Lung microvascular endothelial cell (primary cell): ENCODE data around the gene ZNF91. TPM values are rescaled to one million over a fixed set of nuclear protein-coding genes. Genes with fewer than 3 reads are reported as not detected.
"Not testable (repeated sequence)": the region's sequence is repeated elsewhere in the genome, so short reads cannot be mapped to it uniquely, and the experiment has no call there.

ENCODE experiments used
- DNase-seq, 2 donors: peaks; one replicate each; pipeline versions ENCODE4 v3.0.0 to v3.0.0-alpha.2; 2010; ENCODE audit warnings: low read depth in 2 of 2
- total RNA-seq: library from RNA; depleted of rRNA; stranded (reverse); fragments of >200 nt; gene quantifications from 2 replicates; pipeline ENCODE4 v1.2.1, GENCODE V29; 2014

ZNF91 gene
- 6.5 and 11.1 TPM in 2 replicates for total RNA-seq

GRCh38 chr19:23395041-23395721 lies at the start of gene ZNF91:
Gene ZNF91, minus strand, starts transcription at chr19:23395471. Its CDS starts 117 bp downstream, at chr19:23395354.
- DNase-seq, result peak; percentile 98

DNA sequence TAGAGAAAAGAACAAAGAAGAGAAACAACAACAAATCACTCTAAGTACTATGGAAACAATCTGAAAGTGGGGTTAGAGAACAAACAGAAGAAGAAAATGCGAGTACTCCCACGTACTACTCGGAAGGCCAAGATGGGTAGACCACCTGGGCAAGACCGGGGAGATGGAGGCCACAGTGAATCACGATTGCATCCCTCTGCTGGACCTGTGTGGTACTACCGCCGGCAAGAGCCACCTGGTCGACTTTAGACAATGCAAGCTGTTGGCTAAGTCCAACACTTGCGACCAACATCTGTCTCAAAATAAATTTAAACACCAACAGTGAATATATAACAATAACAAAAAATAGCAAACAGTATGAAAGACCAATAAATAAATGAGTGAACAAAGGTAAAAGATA lies 45.5 kb upstream of the ZNF91 start:
- DNase-seq, result no peak

DNA sequence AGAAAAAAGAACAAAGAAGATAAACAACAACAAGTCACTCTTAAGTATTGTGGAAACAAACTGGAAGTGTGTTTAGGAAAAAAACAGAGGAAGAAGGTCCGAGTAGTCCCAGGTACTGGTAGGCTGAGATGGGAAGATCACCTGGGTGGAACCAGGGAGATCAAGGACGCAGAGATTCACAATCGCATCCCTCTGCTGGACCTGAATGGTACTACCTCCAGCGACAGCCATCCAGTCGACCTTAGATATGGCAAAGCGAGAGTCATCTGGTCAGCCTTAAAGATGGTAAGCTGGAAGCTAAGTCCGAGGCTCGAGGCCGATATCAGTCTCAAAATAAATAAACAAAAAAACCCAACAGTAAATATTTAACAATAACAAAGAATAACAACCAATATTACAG lies 44.9 kb upstream of the ZNF91 start:
- no peak for DNase-seq

GRCh38 chr19:23439623-23440022 lies 44.4 kb upstream of the ZNF91 start:
- no peak for DNase-seq

DNA sequence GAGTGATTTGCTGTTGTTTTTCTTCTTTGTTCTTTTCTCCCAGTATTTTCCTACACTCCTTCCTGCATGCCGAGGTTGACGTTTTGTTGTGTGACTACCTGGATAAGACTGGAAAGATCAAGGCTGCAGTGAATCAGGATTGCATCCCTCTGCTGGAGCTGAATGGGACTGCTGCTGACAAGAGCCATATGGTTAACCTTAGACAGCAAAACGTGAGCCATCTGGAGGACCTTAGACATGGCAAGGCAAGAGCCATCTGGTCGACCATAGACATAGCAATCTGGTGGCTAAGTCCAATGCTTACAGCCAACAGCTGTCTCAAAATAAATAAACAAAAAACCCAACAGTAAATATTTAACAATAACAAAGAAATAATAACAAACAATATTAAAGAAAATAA lies 42.6 kb upstream of the ZNF91 start:
- DNase-seq, result no peak

DNA sequence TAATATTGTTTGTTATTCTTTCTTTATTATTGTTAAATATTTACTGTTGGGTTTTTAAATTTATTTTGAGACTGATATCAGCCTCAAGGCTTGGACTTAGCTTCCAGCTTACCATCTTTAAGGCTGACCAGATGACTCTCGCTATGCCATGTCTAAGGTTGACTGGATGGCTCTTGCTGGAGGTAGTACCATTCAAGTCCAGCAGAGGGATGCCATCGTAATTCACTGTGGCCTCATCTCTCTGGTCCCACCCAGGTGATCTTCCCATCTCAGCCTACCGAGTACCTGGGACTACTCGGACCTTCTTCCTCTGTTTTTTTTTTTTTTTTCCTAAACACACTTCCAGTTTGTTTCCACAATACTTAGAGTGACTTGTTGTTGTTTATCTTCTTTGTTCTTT lies 41.7 kb upstream of the ZNF91 start:
- DNase-seq, result no peak

- no peak for DNase-seq
Measured at GRCh38 chr19:23436318-23436717, 41.0 kb upstream of the ZNF91 start.

DNA sequence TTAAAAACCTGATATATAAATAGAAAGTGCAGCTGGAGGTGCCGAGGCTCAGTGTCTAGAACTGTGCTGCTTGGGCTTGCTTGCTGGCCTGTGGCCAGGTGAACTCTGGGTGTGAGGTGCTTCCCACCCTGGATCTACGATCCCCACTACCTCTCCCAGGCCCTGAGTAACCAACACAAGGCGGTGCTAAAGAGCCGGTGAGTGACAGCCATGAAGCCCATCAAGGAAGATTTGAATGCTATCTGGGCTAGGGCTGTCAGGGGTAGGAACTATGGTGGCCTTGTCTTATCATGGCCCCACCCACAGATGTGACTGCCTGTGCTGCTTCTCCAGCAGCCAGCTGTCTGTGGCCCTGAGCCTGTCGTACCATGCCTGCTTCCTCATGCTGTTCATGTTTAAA lies 25.6 kb upstream of the ZNF91 start:
- no peak for DNase-seq

- not testable (repeated sequence) for DNase-seq
Measured at GRCh38 chr19:23419261-23419660, 24.0 kb upstream of the ZNF91 start.

GRCh38 chr19:23415561-23416191 lies 20.4 kb upstream of the ZNF91 start:
- DNase-seq, result peak in 1 of 2 donors; percentile 4

DNA sequence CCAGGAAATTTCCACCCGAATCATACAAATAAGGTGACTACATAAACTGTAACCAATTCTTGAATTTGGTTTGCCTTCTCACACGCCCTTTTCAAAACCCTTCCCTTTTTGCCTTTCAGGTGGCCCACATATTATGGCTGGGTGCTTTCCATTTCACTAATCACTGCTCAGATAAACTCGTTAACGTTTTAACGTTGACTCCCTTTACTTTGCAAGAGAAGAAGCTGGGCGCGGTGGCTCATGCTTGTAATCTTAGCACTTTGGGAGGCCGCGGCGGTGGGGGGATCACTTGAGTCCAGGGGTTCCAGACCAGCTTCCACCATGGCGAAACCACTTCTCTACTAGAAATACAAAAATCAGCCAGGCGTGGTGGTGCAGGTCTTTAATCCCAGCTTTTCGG lies 19.8 kb upstream of the ZNF91 start:
- no peak for DNase-seq

- DNase-seq, result no peak
Measured at GRCh38 chr19:23410155-23410554, 14.9 kb upstream of the ZNF91 start.

DNA sequence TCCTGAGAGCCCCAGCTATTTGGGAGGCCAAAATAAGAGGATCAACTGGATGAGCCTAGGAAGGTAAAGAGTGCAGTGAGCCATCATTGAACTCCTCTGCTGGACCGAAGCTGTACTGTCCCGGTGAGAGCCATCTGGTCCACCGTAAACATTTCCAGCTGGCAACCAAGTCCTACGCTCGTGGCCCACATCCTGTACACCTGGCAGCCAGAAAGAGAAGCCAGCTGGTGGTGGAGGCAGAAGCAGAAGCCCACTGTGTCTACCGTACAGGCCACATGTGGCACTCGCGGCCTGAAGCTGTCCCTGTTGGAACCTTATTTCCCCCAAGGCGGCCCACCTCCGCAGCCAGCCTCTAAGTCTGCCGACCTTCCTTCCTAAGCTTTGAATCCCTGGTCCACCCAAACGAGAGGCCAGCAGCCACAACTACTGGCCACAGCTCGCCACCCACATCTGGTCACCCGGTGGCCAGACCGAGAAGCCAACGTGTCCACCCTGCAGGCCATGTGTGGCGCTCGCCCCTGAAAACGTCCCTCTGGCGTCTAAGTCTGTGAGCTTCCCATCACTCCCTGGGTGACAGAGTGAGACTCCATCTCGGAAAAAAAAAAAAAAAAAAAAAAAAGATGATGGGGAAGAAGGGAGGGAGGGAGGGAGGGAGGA lies 14.2 kb upstream of the ZNF91 start:
- DNase-seq, result no peak

DNA sequence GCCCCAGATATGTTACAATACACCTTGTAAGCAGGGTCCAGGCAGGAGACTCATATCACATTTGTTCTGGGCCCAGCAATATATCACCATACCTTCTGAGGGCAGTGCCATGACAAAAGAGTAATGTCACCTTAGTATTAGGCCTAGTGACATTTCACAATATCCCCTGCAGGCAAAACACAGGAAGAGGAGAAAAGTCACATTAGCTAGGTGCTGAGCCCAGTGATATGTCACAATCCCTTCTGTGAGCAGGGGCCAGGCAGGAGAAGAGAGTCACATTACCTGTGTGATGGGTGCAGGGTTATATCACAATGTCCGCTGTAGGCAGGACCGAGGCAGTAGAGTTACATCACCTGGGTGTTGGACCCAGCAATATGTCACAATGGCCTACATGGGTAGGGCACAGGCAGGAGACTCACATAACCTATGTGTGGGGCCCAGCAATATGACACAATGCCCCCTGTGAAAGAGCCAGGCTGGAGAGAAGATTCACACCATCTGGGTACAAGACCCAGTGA lies 12.4 kb upstream of the ZNF91 start:
- DNase-seq, result no peak

DNA sequence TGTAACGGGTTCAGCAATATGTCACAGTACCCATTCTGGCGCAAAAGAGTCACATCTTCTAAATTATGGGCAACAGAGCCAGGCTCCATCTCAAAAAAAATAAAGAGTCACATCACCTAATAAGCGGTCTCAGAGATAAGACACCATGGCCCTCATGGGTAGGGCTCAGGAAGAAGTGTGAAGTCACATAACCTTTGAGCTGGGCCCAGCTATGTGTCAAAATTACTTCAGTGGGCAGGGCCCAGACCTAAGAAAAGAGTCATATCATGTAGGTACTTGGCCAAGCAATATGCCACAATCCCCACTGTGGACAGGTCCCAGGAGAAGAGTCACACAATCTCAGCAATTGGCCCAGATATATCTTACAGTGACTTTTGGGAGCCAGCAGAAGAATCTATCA lies 11.4 kb upstream of the ZNF91 start:
- no peak for DNase-seq

DNA sequence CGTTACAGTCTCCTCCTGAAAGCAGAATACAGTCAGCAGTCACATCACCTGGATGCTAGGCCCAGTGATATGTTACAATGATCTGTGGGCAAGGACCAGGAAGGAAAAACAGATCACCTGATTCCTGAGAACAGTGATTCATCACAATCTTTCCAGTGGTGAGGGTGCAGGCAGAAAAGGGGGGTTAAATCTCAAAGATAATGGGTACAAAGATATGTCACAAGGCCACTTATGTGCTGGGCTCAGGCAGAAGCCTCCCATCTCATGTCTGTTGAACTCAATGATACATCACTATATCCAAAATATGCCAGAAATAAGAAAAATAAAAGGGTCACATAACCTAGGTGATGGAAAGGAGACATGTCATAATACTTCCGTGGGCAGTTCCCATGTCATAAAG lies 10.8 kb upstream of the ZNF91 start:
- no peak for DNase-seq

DNA sequence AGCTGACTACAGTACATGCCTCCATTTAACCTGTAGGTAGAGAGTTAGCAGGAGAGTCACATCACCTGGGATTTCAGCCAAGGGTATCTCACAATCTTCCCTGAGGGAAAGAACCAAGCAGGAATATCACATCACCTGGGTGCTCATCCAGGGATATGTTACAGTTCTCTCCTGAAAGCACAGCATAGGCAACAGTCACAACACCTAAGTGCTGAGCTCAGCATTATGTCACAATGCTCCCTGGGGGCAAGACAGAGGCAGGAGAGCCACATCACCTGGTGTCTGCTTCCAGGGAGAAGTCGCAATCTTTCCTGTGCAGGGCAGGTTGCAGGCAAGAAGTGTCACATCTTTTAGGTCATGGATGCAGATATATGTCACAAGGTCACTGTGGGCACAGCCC lies 9.4 kb upstream of the ZNF91 start:
- no peak for DNase-seq

DNA sequence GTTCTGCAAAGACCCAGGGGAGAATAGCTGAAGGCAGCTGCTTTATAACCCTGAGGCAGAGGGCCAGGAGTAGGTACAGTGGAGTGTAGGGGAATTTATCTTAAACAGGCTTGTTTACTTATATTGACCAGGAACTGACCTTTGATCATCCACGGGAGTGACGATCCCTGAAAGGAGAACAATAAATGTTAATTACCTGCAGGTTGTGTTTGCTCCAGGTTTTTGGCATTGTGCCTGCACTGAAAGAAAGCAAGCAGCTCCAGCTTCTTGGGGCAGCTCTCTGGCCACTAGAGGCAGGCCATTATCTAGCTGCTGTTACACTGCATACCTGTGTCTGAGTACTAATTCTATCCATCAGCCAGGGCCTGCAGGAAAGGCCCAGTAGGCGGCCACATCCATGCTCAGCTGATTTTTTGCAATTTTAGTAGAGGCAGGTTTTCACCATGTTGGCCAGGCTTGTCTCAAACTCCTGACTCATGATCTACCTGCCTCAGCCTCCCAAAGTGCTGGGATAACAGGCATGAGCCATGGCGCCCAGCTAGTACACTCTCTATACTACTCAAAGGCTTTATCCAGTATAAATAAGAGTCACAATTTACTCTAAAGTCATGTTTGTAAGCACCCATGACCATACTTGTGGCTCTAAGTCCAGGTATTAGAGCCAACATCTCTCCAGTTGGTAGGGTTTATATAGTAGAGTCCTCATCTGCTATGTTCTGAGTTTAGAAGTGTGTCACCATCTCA lies 8.5 kb upstream of the ZNF91 start:
- DNase-seq, result no peak

GRCh38 chr19:23403052-23403451 lies 7.8 kb upstream of the ZNF91 start:
- DNase-seq, result no peak

GRCh38 chr19:23402388-23402787 lies 7.1 kb upstream of the ZNF91 start:
- no peak for DNase-seq

DNA sequence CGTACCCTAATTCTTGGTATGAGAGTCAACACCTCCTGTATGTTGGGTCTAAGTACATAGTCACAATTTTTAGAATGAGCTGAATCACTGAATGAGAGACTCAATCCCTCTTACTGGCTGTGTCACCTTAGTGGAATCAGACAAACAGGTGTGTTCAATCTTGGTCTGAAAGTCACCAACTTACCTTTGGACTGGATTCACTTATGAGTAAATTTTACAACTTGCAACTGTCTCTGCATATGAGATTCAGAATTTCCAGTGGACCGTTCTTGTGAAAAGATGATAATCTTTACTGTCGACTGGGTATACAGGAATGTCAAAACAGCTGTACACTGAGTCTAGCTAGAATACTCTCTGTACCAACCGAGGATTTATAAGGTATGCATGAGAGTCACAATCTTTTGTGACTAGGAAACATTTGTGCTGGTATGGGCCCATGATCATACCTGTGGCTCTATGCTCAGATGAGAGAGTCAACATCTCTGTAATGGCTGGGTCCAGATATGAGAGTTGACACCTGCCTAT lies 5.9 kb upstream of the ZNF91 start:
- no peak for DNase-seq

GRCh38 chr19:23399443-23399842 lies 4.2 kb upstream of the ZNF91 start:
- DNase-seq, result no peak
